Activated CD8-positive, alpha-beta memory T cell treated with anti-CD3 and anti-CD28 coated beads for 4 hours (primary cell): ENCODE measurements around the gene TSNAXIP1.

ENCODE experiments used
- DNase-seq, 2 donors: peaks; one replicate each; pipeline ENCODE4 v3.0.0-alpha.2; 2020; ENCODE audit warnings: low read depth in 2 of 2

TSNAXIP1 gene

DNA sequence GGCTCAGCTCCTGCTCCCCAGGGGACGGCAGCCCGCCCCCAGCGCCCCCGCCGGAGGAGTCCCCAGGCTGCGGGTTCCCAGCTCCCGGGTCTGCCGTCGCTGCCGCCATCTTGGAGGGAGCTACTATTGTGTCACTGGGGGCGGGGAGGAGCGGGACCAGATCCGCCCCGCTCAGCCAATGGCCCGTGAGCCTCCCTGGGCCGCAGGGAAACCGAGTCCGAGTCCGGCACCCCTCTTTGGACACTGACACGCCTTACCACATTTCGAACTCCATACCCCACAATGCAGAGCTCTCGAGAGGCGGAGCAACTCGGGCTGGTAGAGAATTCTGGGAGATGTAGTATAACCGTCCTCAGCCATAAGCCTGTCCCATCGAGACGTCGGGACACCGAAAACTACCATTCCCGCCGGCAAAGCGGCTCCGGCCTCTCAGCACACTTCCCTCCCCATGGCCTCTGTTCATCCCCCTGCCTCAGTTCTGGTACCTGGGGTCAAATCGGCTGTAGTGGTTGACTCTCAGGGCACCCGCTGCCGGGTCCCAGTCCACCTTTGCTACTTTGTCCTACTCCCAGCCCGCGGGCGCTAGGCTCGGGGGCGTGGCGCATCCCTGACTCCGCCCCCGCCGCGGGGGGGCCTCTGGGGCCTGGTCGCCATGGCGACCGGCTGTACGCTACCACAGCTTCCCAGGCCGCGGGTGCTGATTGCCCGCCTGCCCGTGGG, at the start of gene TSNAXIP1, which contains the start of gene RANBP10:
TSNAXIP1 (plus strand) TSS at position 462 of the 720 bp plus-strand sequence. CDS start 261 bp downstream, outside the sequence.
RANBP10 (minus strand) TSS at position 133 of the 720 bp plus-strand sequence; CDS start at position 109, 24 bp downstream.
- DNase-seq, result peak; percentile 89 to 96

DNA sequence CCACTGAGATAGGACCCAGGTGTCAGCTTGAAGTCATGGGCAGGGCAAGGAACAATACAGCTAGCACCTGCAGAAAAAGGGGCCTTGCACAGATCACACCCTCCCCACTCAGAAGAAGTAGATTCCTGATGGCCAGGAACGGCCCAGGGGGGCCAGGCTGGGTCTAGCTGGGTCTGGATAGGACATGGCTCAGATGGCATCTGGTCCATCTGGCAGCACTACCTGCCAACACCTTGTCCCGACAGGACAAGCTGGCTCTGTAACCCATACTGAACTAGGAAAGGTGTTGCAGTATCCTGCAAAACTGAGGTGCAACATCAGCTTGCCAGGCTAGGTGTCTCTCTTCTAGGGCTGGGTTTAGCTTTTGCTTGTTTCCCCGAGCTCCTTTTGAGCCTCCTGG, 48.7 kb upstream of the TSNAXIP1 start:
- no peak for DNase-seq

GRCh38 chr16:67758966-67759365, 47.7 kb upstream of the TSNAXIP1 start:
- DNase-seq, result no peak

GRCh38 chr16:67760206-67760955, 46.3 kb upstream of the TSNAXIP1 start:
- no peak for DNase-seq

DNA sequence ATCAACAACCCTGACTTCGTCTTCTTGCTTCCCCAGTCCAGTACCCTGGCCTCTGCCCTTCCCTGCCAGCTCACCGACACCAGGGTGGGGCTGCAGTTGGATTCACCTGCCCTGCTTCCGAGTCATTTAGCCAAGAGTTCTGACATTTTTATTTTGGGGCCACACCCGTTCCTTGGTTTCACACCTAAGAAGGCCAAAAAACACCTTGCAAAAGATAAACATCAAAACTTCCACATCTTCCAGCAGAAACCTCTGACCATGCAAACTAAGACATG, 45.8 kb upstream of the TSNAXIP1 start:
- DNase-seq, result no peak

GRCh38 chr16:67761924-67762323, 44.8 kb upstream of the TSNAXIP1 start:
- DNase-seq, result no peak

GRCh38 chr16:67762385-67762784, 44.3 kb upstream of the TSNAXIP1 start:
- no peak for DNase-seq

GRCh38 chr16:67763066-67763465, 43.6 kb upstream of the TSNAXIP1 start:
- DNase-seq, result no peak

DNA sequence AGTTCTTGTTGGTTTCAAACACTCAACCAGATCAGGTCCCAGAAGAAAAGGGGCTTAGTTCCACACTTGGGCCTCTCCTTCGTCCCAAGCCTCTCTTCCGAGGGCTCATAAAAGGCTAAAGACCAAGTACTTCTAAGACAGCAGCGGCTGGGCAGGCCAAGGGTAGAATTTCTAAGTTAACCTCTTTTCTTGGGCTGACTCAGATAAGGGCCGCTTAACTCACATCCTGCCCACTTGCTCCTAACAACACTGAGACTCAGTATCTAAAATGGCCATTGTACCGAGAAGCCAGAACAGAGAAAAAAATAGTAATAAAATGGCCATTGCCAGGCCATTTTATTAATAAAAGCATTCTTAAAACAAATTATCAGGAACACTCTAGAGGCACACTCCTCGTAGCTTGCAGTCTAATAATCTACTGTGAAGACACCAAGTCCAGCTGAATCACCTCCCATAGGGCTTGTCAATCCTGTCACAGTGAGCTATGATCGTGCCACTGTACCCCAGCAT, 42.5 kb upstream of the TSNAXIP1 start:
- no peak for DNase-seq

DNA sequence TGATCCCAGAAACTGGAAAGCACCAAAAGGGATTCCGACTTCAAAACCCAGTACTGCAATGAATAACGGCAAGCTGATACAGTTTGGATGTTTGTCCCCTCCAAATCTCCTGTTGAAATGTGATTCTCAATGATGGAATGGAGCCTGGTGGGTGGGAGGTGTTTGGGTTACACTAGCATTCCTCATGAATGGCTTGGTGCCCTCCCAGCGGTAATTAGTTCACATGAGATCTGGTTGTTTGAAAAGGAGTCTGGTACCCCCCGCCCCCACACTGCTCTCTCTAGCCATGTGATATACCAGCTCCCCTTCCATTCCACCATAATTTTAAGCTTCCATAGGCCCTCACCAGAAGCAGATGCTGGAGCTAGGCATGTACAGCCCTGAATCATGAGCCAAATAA, 40.4 kb upstream of the TSNAXIP1 start:
- DNase-seq, result no peak

- no peak for DNase-seq
Measured at GRCh38 chr16:67767953-67768352, 38.7 kb upstream of the TSNAXIP1 start.

- no peak for DNase-seq
Measured at GRCh38 chr16:67770346-67770991, 36.2 kb upstream of the TSNAXIP1 start.

GRCh38 chr16:67773099-67773498, 33.6 kb upstream of the TSNAXIP1 start:
- DNase-seq, result no peak

DNA sequence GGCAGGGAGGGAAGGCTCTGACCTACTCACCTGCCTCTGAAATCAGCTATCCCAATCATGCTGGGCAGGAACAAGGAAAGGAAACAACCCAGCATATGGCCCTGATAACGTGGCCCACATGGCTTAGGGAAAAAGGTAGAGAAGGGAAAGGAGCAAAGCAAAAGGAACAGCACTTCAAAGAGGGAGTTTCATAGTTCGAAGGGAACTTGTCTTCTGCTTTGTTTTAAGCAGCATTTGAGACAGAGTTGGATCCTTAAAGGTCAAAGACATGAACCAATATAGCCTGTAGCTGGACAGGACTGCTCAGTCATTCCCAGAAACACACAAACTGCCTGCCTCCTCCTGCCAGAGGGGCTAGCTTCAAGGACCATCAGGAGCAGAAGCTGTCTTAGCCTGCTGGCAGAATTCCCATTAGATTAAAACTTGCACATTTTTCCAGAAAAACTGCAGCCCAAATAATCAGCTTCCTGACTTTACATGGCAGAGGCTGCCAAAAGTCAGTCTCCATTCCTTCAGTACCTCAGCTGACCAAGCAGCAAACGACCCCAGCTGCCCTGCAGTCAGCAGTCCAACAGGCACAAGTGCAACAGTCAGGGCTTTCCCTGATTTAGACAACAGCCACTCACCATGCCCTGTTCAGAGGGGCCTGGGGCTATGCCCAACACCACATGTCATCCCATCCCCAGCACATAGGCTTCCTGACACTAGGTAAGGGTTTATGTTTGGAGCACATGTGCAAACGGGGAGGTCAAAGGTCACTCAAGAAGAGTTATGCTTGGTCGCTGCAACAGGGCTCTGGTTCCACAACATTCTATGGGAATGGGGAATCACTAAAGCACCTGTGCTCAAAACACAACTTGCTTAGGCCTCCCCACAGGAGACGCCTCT, 32.9 kb upstream of the TSNAXIP1 start:
- no peak for DNase-seq

- DNase-seq, result no peak
Measured at GRCh38 chr16:67774457-67774853, 32.2 kb upstream of the TSNAXIP1 start.

- no peak for DNase-seq
Measured at GRCh38 chr16:67775273-67775672, 31.4 kb upstream of the TSNAXIP1 start.

- no peak for DNase-seq
Measured at GRCh38 chr16:67779256-67780014, 27.3 kb upstream of the TSNAXIP1 start.

- no peak for DNase-seq
Measured at GRCh38 chr16:67780847-67781564, 25.7 kb upstream of the TSNAXIP1 start.

- no peak for DNase-seq
Measured at GRCh38 chr16:67781565-67781921, 25.1 kb upstream of the TSNAXIP1 start.
